LNCAP (cell line): ENCODE measurements around the gene TUBGCP2.

Experiments
- CTCF ChIP-seq: fragments of 450-650 bp; IDR thresholded peaks from 2 replicates; pipeline ENCODE4 v1.5.1; 2017; ENCODE audit warnings: mild to moderate bottlenecking

Gene TUBGCP2

GRCh38 chr10:133338080-133339071 is 29.7 kb upstream of the TUBGCP2 start:
- no peak for TF ChIP-seq CTCF

GRCh38 chr10:133337370-133337725 is 28.7 kb upstream of the TUBGCP2 start:
- no peak for TF ChIP-seq CTCF

GRCh38 chr10:133336577-133337369 is 28.1 kb upstream of the TUBGCP2 start, which contains the start of gene CALY:
TSS of gene CALY (minus strand) at chr10:133336896. CDS start at chr10:133328989, 7,907 bp downstream.
- TF ChIP-seq CTCF = no peak

- no peak for TF ChIP-seq CTCF
Measured at GRCh38 chr10:133336118-133336576, 27.5 kb upstream of the TUBGCP2 start.

GRCh38 chr10:133335246-133336117 is 26.8 kb upstream of the TUBGCP2 start:
- TF ChIP-seq CTCF = no peak

GRCh38 chr10:133334503-133335245 is 26.0 kb upstream of the TUBGCP2 start:
- no peak for TF ChIP-seq CTCF
